H1 (cell line): ENCODE results near the gene PTMA. TPM values are rescaled to one million over a fixed set of nuclear protein-coding genes. Genes with fewer than 3 reads are reported as not detected.

Experiments used
- CTCF ChIA-PET: fragments of 300-600 bp; sonication (Branson Sonifier 250); formaldehyde crosslinking; loops from one replicate; lab custom pipeline; 2021; ENCODE audit not compliant: partially characterized antibody; lab: Charles Lee
- POLR2A ChIA-PET: fragments of 300-600 bp; sonication (Branson Sonifier 250); formaldehyde crosslinking; loops from one replicate; lab custom pipeline; 2021; ENCODE audit warnings: inconsistent platforms; ENCODE audit not compliant: partially characterized antibody; lab: Charles Lee
- DNase-seq, 2 experiments: peaks; one replicate each; pipeline versions ENCODE4 v3.0.0 to v3.0.0-alpha.2; 2010 to 2022; ENCODE audit warnings: low spot score in 2 of 2, low read depth in 1 of 2, mixed read lengths in 1 of 2
- FAIRE-seq: peaks from 2 replicates; lab custom pipeline; 2011; peaks lifted over from hg19 to GRCh38; lab: Jason Lieb, UNC
- H2AFZ ChIP-seq: 2 replicates; pipeline ENCODE4 v1.8.1; 2012; ENCODE audit warnings: low read length, inconsistent platforms
- H2AK5ac ChIP-seq: 2 replicates; pipeline ENCODE4 v1.6.1; 2013; ENCODE audit warnings: low read depth, low read length
- H2BK120ac ChIP-seq: replicated peaks from 2 replicates; pipeline ENCODE3; 2013; ENCODE audit warnings: low read depth, low read length, inconsistent platforms
- H2BK12ac ChIP-seq: 2 replicates; pipeline ENCODE4 v1.6.1; 2013; ENCODE audit warnings: low read depth, low read length
- H2BK15ac ChIP-seq: 2 replicates; pipeline ENCODE4 v1.6.1; 2013; ENCODE audit warnings: low read length
- H2BK20ac ChIP-seq: 2 replicates; pipeline ENCODE4 v1.6.1; 2013; ENCODE audit warnings: low read length
- H2BK5ac ChIP-seq: 2 replicates; pipeline ENCODE4 v1.6.1; 2013; ENCODE audit warnings: low read depth, low read length
- H3K14ac ChIP-seq: 2 replicates; pipeline ENCODE4 v1.6.1; 2013; ENCODE audit warnings: inconsistent platforms; ENCODE audit not compliant: insufficient read length
- H3K18ac ChIP-seq: 2 replicates; pipeline ENCODE4 v1.6.1; 2013; ENCODE audit warnings: low read length; ENCODE audit errors: extremely low read depth
- H3K23ac ChIP-seq: 2 replicates; pipeline ENCODE4 v1.6.1; 2013; ENCODE audit warnings: inconsistent platforms; ENCODE audit not compliant: insufficient read length
- H3K23me2 ChIP-seq: 2 replicates; pipeline ENCODE4 v1.6.1; 2013; ENCODE audit warnings: low read depth, low read length
- H3K27ac ChIP-seq: 2 replicates; pipeline ENCODE4 v1.6.1; 2011; ENCODE audit warnings: low read depth, low read length, inconsistent platforms
- H3K27me3 ChIP-seq, 4 experiments: replicated peaks in 1 of 4; 1 replicate in 1 of 4; 2 replicates in 3 of 4; pipeline versions ENCODE4 v1.6.1 to v1.8.1; 2011 to 2013; ENCODE audit warnings: low read length in 3 of 4, mild to moderate bottlenecking in 3 of 4, inconsistent platforms in 2 of 4, mixed read lengths in 2 of 4, moderate library complexity in 1 of 4; ENCODE audit not compliant: control insufficient read depth in 3 of 4, insufficient read depth in 3 of 4; ENCODE audit errors: extremely low read depth in 1 of 4
- H3K36me3 ChIP-seq, 4 experiments: 2 replicates each; pipeline versions ENCODE4 v1.6.1 to v1.8.1; 2011 to 2013; ENCODE audit warnings: mild to moderate bottlenecking in 4 of 4, low read length in 3 of 4, moderate library complexity in 2 of 4, control low read depth in 1 of 4, inconsistent platforms in 1 of 4; ENCODE audit not compliant: insufficient read depth in 4 of 4, control insufficient read depth in 2 of 4
- H3K4ac ChIP-seq: replicated peaks from 2 replicates; pipeline ENCODE3; 2013; ENCODE audit warnings: low read length, low read depth, mixed read lengths, inconsistent platforms; ENCODE audit not compliant: insufficient read length
- H3K4me1 ChIP-seq, 4 experiments: replicated peaks in 1 of 4; 1 replicate in 1 of 4; 2 replicates in 3 of 4; pipeline versions ENCODE4 v1.6.1 to v1.8.1; 2011 to 2013; ENCODE audit warnings: low read length in 3 of 4, inconsistent platforms in 2 of 4, mixed read lengths in 1 of 4; ENCODE audit not compliant: insufficient read depth in 4 of 4, control insufficient read depth in 3 of 4
- H3K4me2 ChIP-seq, 2 experiments: 2 replicates each; pipeline versions ENCODE4 v1.6.1 to v1.8.1; 2011 to 2013; ENCODE audit warnings: low read depth in 2 of 2, low read length in 2 of 2, control low read depth in 1 of 2, inconsistent platforms in 1 of 2, mild to moderate bottlenecking in 1 of 2; ENCODE audit not compliant: insufficient read depth in 1 of 2
- H3K4me3 ChIP-seq, 4 experiments: fragments of 200-600, 300-600 bp in 1 of 4; sonication (generic), shearing (Covaris generic), sonication (Bioruptor Twin) in 1 of 4; 2 replicates each; pipeline versions ENCODE4 v1.5.1 to v1.8.1; 2011 to 2016; ENCODE audit warnings: low read length in 4 of 4, low read depth in 3 of 4, control low read depth in 2 of 4, inconsistent platforms in 2 of 4, mild to moderate bottlenecking in 2 of 4, mixed read lengths in 1 of 4, moderate library complexity in 1 of 4; ENCODE audit not compliant: insufficient read depth in 2 of 4; ENCODE audit errors: extremely low read depth in 1 of 4
- H3K56ac ChIP-seq: replicated peaks from 2 replicates; pipeline ENCODE3; 2013; ENCODE audit warnings: low read depth, mild to moderate bottlenecking, mixed read lengths, low read length, inconsistent platforms; ENCODE audit not compliant: insufficient read length
- H3K79me1 ChIP-seq: 2 replicates; pipeline ENCODE4 v1.6.1; 2013; ENCODE audit warnings: low read depth, low read length, control low read depth
- H3K79me2 ChIP-seq, 2 experiments: 2 replicates each; pipeline versions ENCODE4 v1.6.1 to v1.8.1; 2012 to 2013; ENCODE audit warnings: low read length in 2 of 2, mild to moderate bottlenecking in 2 of 2, inconsistent platforms in 1 of 2; ENCODE audit not compliant: insufficient read depth in 2 of 2, control insufficient read depth in 1 of 2
- H3K9ac ChIP-seq, 4 experiments: replicated peaks in 1 of 4; 1 replicate in 1 of 4; 2 replicates in 3 of 4; pipeline versions ENCODE4 v1.6.1 to v1.8.1; 2011 to 2013; ENCODE audit warnings: low read depth in 3 of 4, low read length in 3 of 4, control low read depth in 2 of 4, mild to moderate bottlenecking in 2 of 4, moderate library complexity in 2 of 4, inconsistent platforms in 1 of 4; ENCODE audit errors: extremely low read depth in 1 of 4
- H3K9me3 ChIP-seq, 2 experiments: 2 replicates each; pipeline versions ENCODE4 v1.6.1 to v1.8.1; 2012 to 2013; ENCODE audit warnings: mild to moderate bottlenecking in 2 of 2, moderate library complexity in 2 of 2, control low read depth in 1 of 2, inconsistent platforms in 1 of 2, low read depth in 1 of 2, low read length in 1 of 2, mixed read lengths in 1 of 2; ENCODE audit not compliant: insufficient read depth in 2 of 2
- H4K20me1 ChIP-seq, 2 experiments: replicated peaks in 1 of 2; 2 replicates each; pipeline versions ENCODE3 to v1.8.1; 2011 to 2013; ENCODE audit warnings: inconsistent platforms in 2 of 2, low read length in 2 of 2, mild to moderate bottlenecking in 1 of 2; ENCODE audit not compliant: insufficient read depth in 2 of 2, control insufficient read depth in 1 of 2
- H4K5ac ChIP-seq: 2 replicates; pipeline ENCODE4 v1.6.1; 2013; ENCODE audit warnings: low read length, low read depth, mixed read lengths, inconsistent platforms; ENCODE audit not compliant: insufficient read length
- H4K8ac ChIP-seq: 2 replicates; pipeline ENCODE4 v1.8.0; 2013; ENCODE audit warnings: mild to moderate bottlenecking, moderate library complexity, low read length, inconsistent platforms; ENCODE audit not compliant: insufficient read depth; ENCODE audit errors: extremely low read depth
- H4K91ac ChIP-seq: replicated peaks from 2 replicates; pipeline ENCODE3; 2013; ENCODE audit warnings: low read length, mixed read lengths, inconsistent platforms; ENCODE audit not compliant: insufficient read length
- ASH2L ChIP-seq: fragments of 200-600, 300-600 bp; sonication (generic); IDR thresholded peaks from one replicate; pipeline ENCODE4 v1.7.1; 2017; ENCODE audit warnings: low read length
- CHD1 ChIP-seq: IDR thresholded peaks from 2 replicates; pipeline ENCODE4 v1.6.1; 2012; ENCODE audit warnings: low read depth, low read length, improper control_type of control experiment
- KDM5A ChIP-seq: fragments of 200-600 bp; IDR thresholded peaks from 2 replicates; pipeline ENCODE4 v1.7.1; 2012; ENCODE audit warnings: mild to moderate bottlenecking, low read length, inconsistent platforms, mixed read lengths
- TAF1 ChIP-seq: IDR thresholded peaks from 2 replicates; pipeline ENCODE4 v1.6.1; 2011; ENCODE audit warnings: mild to moderate bottlenecking, low read depth, low read length
- TAF7 ChIP-seq: optimal IDR thresholded peaks from 2 replicates; pipeline ENCODE3; 2011; ENCODE audit warnings: low read depth, mild to moderate bottlenecking, inconsistent platforms, low read length, moderate library complexity, borderline replicate concordance
- TCF12 ChIP-seq: IDR thresholded peaks from 2 replicates; pipeline ENCODE4 v1.6.1; 2011; ENCODE audit warnings: low read depth, mild to moderate bottlenecking, low read length
- YY1 ChIP-seq: IDR thresholded peaks from 2 replicates; pipeline ENCODE4 v1.6.1; 2011; ENCODE audit warnings: low read depth, mild to moderate bottlenecking, low read length
- WGBS, 2 experiments: shearing (Covaris generic) in 1 of 2; methylation state at CpG; one replicate each; pipeline versions ENCODE4 v1.1.6 to v1.1.7; 2013 to 2015; ENCODE audit warnings: low lambda C conversion rate in 2 of 2, mixed read lengths in 2 of 2, inconsistent platforms in 1 of 2, low coverage in 1 of 2, missing lambda C conversion rate in 1 of 2; ENCODE audit not compliant: insufficient replicate concordance in 2 of 2, insufficient coverage in 1 of 2, insufficient read length in 1 of 2; ENCODE audit errors: extremely low coverage in 1 of 2, missing lambda C conversion rate in 1 of 2; 5-methylcytosine and 5-hydroxymethylcytosine counted together
- polyA plus RNA-seq, 7 experiments: library from polyadenylated mRNA; depleted of rRNA in 3 of 7; stranded (reverse) in 5 of 7; unstranded in 2 of 7; fragments of >200 nt in 5 of 7; fragments of 200-250 nt in 2 of 7; gene quantifications; 1 replicate in 5 of 7; 2 replicates in 1 of 7; 4 replicates in 1 of 7; pipeline versions ENCODE4 v1.2.1 to v1.2.3, GENCODE V29; 2011 to 2013; ENCODE audit warnings: missing spikeins in 2 of 7, mixed read lengths in 2 of 7
- total RNA-seq: library from RNA; stranded (reverse); fragmentation: NEBNext Ultra II Directional; extraction: Animal tissue kit (Norgen Biotek cat#: 25700); gene quantifications from 2 replicates; pipeline ENCODE4 v1.2.1, GENCODE V29; 2021

Gene PTMA
- total and polyA plus RNA-seq, 2 of the 8 experiments (the other 6 are each of a cell fraction or from before 2014, with no cell fraction given): 683 to 2,680 TPM

GRCh38 chr2:231761735-231762134 is 53.4 kb downstream of the PTMA start:
- POLR2A ChIA-PET: interaction anchor here (0.6 to 1.6 kb wide), 5 partner anchors 9 to 281 kb away, joined by 3 to 4 read pairs (median 4); partner anchors contain the start of gene COPS7B
- H3K23ac ChIP-seq: no peak overlapping the region

More at GRCh38 chr2:231761735-231762134, 53.4 kb downstream of the PTMA start:
- Histone ChIP-seq H2AK5ac (no peak overlapping the region), H2BK120ac (no peak overlapping the region), H2AFZ (no peak overlapping the region), H3K4me3 (no peak overlapping the region), H3K9me3 (no peaks in the 10 kb centered on the region), H3K79me2 (no peaks in the 10 kb centered on the region; a peak in 1 of 4 replicates), H3K18ac (no peak overlapping the region), H2BK15ac (no peak overlapping the region), H4K20me1 (no peaks in the 10 kb centered on the region), H4K91ac (no peak overlapping the region), H4K5ac (no peak overlapping the region), H3K56ac (no peak overlapping the region), H4K8ac (no peak overlapping the region), H3K79me1 (no peaks in the 10 kb centered on the region; the same call in 1 of the 2 replicates), H3K9ac (no peak overlapping the region), H3K27ac (no peak overlapping the region), H3K27me3 (no peaks in the 10 kb centered on the region), H3K4ac (no peak overlapping the region), H3K23me2 (no peaks in the 10 kb centered on the region), H2BK20ac (no peak overlapping the region), H2BK5ac (no peak overlapping the region), H3K36me3 (no peaks in the 10 kb centered on the region), H3K4me2 (no peak overlapping the region), H2BK12ac (no peak overlapping the region), H3K14ac (no peak overlapping the region), H3K4me1 (no peaks in the 10 kb centered on the region)
- CTCF ChIA-PET: interaction anchor here (0.6 to 1.9 kb wide), 7 partner anchors 10 to 275 kb away, joined by 3 to 7 read pairs (median 5); no protein-coding TSS in a partner anchor
- DNase-seq (no peak), FAIRE-seq (no peak)
- TF ChIP-seq CHD1 (no peak), ASH2L (no peak), TCF12 (no peak), TAF1 (no peak), KDM5A (no peak), YY1 (no peak), TAF7 (no peak)
- 86% methylated on average over 2 of the region's 2 CpGs; no CpG with 5 or more reads in 1 of the 2 experiments for WGBS, 2 experiments
